K562 (cell line): Measurements from ENCODE around the gene ADAMTS20. TPM values are rescaled to one million over a fixed set of nuclear protein-coding genes. Genes with fewer than 3 reads are reported as not detected.

Experiments used
- ATAC-seq: fragments of 200-7000 bp; cut with Tn5 transposase; 3 replicates; pipeline ENCODE4 v1.9.1; 2020; ENCODE audit warnings: moderate library complexity
- BruUV-seq: library from RNA; stranded (reverse); fragments of 400-500 nt; replicated peaks from 2 replicates; lab custom pipeline; 2021; lab: Mats Ljungman, UMichigan
- CTCF ChIA-PET: fragments of 300-600 bp; formaldehyde crosslinking; extraction: SDS; loops from one replicate; lab custom pipeline; 2021; ENCODE audit warnings: low intra/inter-chr PET ratio; lab: Yijun Ruan, JAX
- POLR2A ChIA-PET: fragments of 300-600, 350-650 bp; sonication (Branson Sonifier 250); formaldehyde crosslinking; extraction: SDS; loops from one replicate; lab custom pipeline; 2021; ENCODE audit warnings: antibody characterized with exemption, inconsistent platforms; lab: Yijun Ruan, JAX
- DNase-seq, 4 experiments: peaks; one replicate each; pipeline versions ENCODE4 v3.0.0 to v3.0.0-alpha.2; 2011 to 2018; ENCODE audit warnings: low spot score in 3 of 4, mixed read lengths in 3 of 4; ENCODE audit errors: extremely low read depth in 1 of 4
- FAIRE-seq: peaks from 2 replicates; lab custom pipeline; 2011; peaks lifted over from hg19 to GRCh38; lab: Jason Lieb, UNC
- H2AFZ ChIP-seq: 2 replicates; pipeline ENCODE4 v1.6.0; 2011; ENCODE audit warnings: low read depth, low read length, control low read depth, inconsistent platforms
- H3K27ac ChIP-seq: fragments of 200-600 bp; 3 replicates; pipeline ENCODE4 v1.8.0; 2011; ENCODE audit warnings: low read depth, mild to moderate bottlenecking, control low read depth, inconsistent platforms, low read length, moderate library complexity, mixed read lengths; ENCODE audit errors: extremely low read depth
- H3K27me3 ChIP-seq, 2 experiments: fragments of 300-600 bp in 1 of 2; 2 replicates in 1 of 2; 3 replicates in 1 of 2; pipeline versions ENCODE4 v1.6.0 to v1.8.0; 2011; ENCODE audit warnings: inconsistent platforms in 2 of 2, low read length in 2 of 2, mild to moderate bottlenecking in 1 of 2, mixed read lengths in 1 of 2, moderate library complexity in 1 of 2; ENCODE audit not compliant: control insufficient read depth in 2 of 2, insufficient read depth in 2 of 2
- H3K36me3 ChIP-seq: fragments of 300-600 bp; 3 replicates; pipeline ENCODE4 v1.8.0; 2011; ENCODE audit warnings: mild to moderate bottlenecking, low read length, inconsistent platforms; ENCODE audit not compliant: control insufficient read depth, insufficient read depth
- H3K4me1 ChIP-seq, 2 experiments: fragments of 200-600 bp in 1 of 2; replicated peaks in 1 of 2; 2 replicates in 1 of 2; 3 replicates in 1 of 2; pipeline versions ENCODE4 v1.5.1 to v1.8.0; 2011; ENCODE audit warnings: inconsistent platforms in 2 of 2, low read length in 2 of 2, mild to moderate bottlenecking in 1 of 2, mixed read lengths in 1 of 2, moderate library complexity in 1 of 2; ENCODE audit not compliant: control insufficient read depth in 2 of 2, insufficient read depth in 2 of 2
- H3K4me2 ChIP-seq: 2 replicates; pipeline ENCODE4 v1.6.1; 2011; ENCODE audit warnings: low read length, control low read depth, inconsistent platforms, mixed read lengths; ENCODE audit not compliant: insufficient read depth
- H3K4me3 ChIP-seq: fragments of 200-600 bp; sonication (generic), shearing (Covaris generic); 2 replicates; pipeline ENCODE4 v1.5.1; 2016; ENCODE audit warnings: control low read depth, inconsistent platforms
- H3K79me2 ChIP-seq: fragments of 200-600 bp; 3 replicates; pipeline ENCODE4 v1.8.0; 2011; ENCODE audit warnings: low read length, inconsistent platforms; ENCODE audit not compliant: control insufficient read depth, insufficient read depth
- H3K9ac ChIP-seq, 2 experiments: 2 replicates each; pipeline versions ENCODE4 v1.6.0 to v1.6.1; 2011; ENCODE audit warnings: low read depth in 2 of 2, low read length in 2 of 2, control low read depth in 1 of 2, inconsistent platforms in 1 of 2, mild to moderate bottlenecking in 1 of 2, mixed read lengths in 1 of 2; ENCODE audit not compliant: insufficient read depth in 1 of 2
- H3K9me1 ChIP-seq: one replicate; pipeline ENCODE4 v1.6.0; 2011; ENCODE audit warnings: inconsistent platforms, mild to moderate bottlenecking, low read length, moderate library complexity; ENCODE audit not compliant: control insufficient read depth, insufficient read depth
- H3K9me3 ChIP-seq: replicated peaks from 2 replicates; pipeline ENCODE4 v1.5.1; 2011; ENCODE audit warnings: low read depth, low read length, inconsistent platforms; ENCODE audit not compliant: control insufficient read depth, insufficient read depth
- H4K20me1 ChIP-seq: replicated peaks from 2 replicates; pipeline ENCODE4 v1.6.1; 2011; ENCODE audit warnings: low read length, inconsistent platforms, mixed read lengths; ENCODE audit not compliant: control insufficient read depth, insufficient read depth
- BCL6 ChIP-seq: fragments of 250-450 bp; sonication (Bioruptor Pico); IDR thresholded peaks from 2 replicates; pipeline ENCODE4 v1.4.0; 2020
- EP300 ChIP-seq: IDR thresholded peaks from 2 replicates; pipeline ENCODE4 v1.6.1; 2012; ENCODE audit warnings: low read length, improper control_type of control experiment
- EWSR1 ChIP-seq: fragments of 450-650 bp; IDR thresholded peaks from 2 replicates; pipeline ENCODE4 v1.6.1; 2018; ENCODE audit warnings: borderline replicate concordance, mild to moderate bottlenecking, low read depth, moderate library complexity; ENCODE audit not compliant: partially characterized antibody
- FOSL1 ChIP-seq: fragments of 200-800 bp; sonication (Bioruptor generic); conservative IDR thresholded peaks from 2 replicates; pipeline ENCODE4 v1.6.1; 2016; ENCODE audit warnings: missing genetic modification characterization, missing compliant biosample characterization
- HDAC1 ChIP-seq, 2 experiments: fragments of 450-650 bp; IDR thresholded peaks; 2 replicates each; pipeline ENCODE4 v1.6.1; 2016 to 2017; ENCODE audit warnings: inconsistent platforms in 1 of 2, mild to moderate bottlenecking in 1 of 2, moderate library complexity in 1 of 2
- HDAC8 ChIP-seq: fragments of 450-650 bp; IDR thresholded peaks from 2 replicates; pipeline ENCODE4 v1.6.1; 2016; ENCODE audit warnings: mild to moderate bottlenecking, missing genetic modification characterization, moderate library complexity, missing compliant biosample characterization
- ILF3 ChIP-seq: fragments of 450-650 bp; IDR thresholded peaks from 2 replicates; pipeline ENCODE4 v1.6.1; 2018; ENCODE audit warnings: antibody characterized with exemption, mild to moderate bottlenecking, moderate library complexity, borderline replicate concordance
- KDM1A ChIP-seq, 2 experiments: fragments of 450-650 bp; IDR thresholded peaks; 2 replicates each; pipeline ENCODE4 v1.6.1; 2016; ENCODE audit warnings: mild to moderate bottlenecking in 2 of 2
- MECOM ChIP-seq: fragments of 250-450 bp; sonication (Bioruptor Pico); IDR thresholded peaks from 2 replicates; pipeline ENCODE4 v1.8.0; 2022; ENCODE audit warnings: inconsistent platforms
- MTA1 ChIP-seq: fragments of 450-650 bp; IDR thresholded peaks from 2 replicates; pipeline ENCODE4 v1.6.1; 2017; ENCODE audit warnings: borderline replicate concordance
- MYBL2 ChIP-seq, 2 experiments: fragments of 450-650 bp in 1 of 2; sonication (generic) in 1 of 2; formaldehyde crosslinking in 1 of 2; IDR thresholded peaks; 2 replicates each; pipeline versions ENCODE4 v1.6.1 to v1.8.1; 2017 to 2022; ENCODE audit warnings: borderline replicate concordance in 1 of 2, inconsistent platforms in 1 of 2, low read depth in 1 of 2, mild to moderate bottlenecking in 1 of 2, missing genetic modification reagents in 1 of 2, moderate library complexity in 1 of 2
- PTRF ChIP-seq: fragments of 450-650 bp; IDR thresholded peaks from 2 replicates; pipeline ENCODE4 v1.6.1; 2016; ENCODE audit warnings: mild to moderate bottlenecking, missing genetic modification characterization, missing compliant biosample characterization
- TOE1 ChIP-seq, 2 experiments: fragments of 450-650 bp in 1 of 2; sonication (generic) in 1 of 2; formaldehyde crosslinking in 1 of 2; IDR thresholded peaks; 2 replicates each; pipeline versions ENCODE4 v1.7.1 to v1.8.0; 2016 to 2022; ENCODE audit warnings: borderline replicate concordance in 2 of 2, mild to moderate bottlenecking in 2 of 2, antibody characterized with exemption in 1 of 2, inconsistent platforms in 1 of 2, low read depth in 1 of 2, missing genetic modification reagents in 1 of 2, moderate library complexity in 1 of 2
- WHSC1 ChIP-seq: IDR thresholded peaks from one replicate; pipeline ENCODE4 v1.6.1; 2012; ENCODE audit warnings: low read length, control low read depth, inconsistent platforms
- ZNF551 ChIP-seq: fragments of 250-450 bp; sonication (Bioruptor Pico); IDR thresholded peaks from 2 replicates; pipeline ENCODE4 v1.5.0; 2021; ENCODE audit warnings: mild to moderate bottlenecking, moderate library complexity
- ZNF75A ChIP-seq: fragments of 450-650 bp; formaldehyde crosslinking; IDR thresholded peaks from 2 replicates; pipeline ENCODE4 v1.4.0; 2020; ENCODE audit warnings: mild to moderate bottlenecking
- WGBS: fragments of 100-300 bp; shearing (Covaris generic); methylation state at CpG from one replicate; pipeline ENCODE4 v1.1.6; 2016; ENCODE audit warnings: low coverage, mixed read lengths; ENCODE audit not compliant: insufficient coverage; ENCODE audit errors: missing lambda C conversion rate; 5-methylcytosine and 5-hydroxymethylcytosine counted together
- in situ Hi-C: fragments of 300-500 bp; cut with MboI; formaldehyde crosslinking; loops from 4 replicates; pipeline ENCODE4 v1.15.0; 2018; ENCODE audit warnings: inconsistent platforms, mixed read lengths
- intact Hi-C: fragments of 100-400 bp; cut with micrococcal nuclease; formaldehyde crosslinking; loops from 2 replicates; pipeline ENCODE4 v1.14.2; 2022
- polyA plus RNA-seq, 8 experiments: library from polyadenylated mRNA; depleted of rRNA in 4 of 8; stranded (reverse) in 5 of 8; unstranded in 3 of 8; fragments of >200 nt; fragmentation: Nextera tagmentation in 2 of 8; fragmentation: Illumina TruSeq in 1 of 8; extraction: Ambion mirVana in 2 of 8; extraction: Trizol in 1 of 8; gene quantifications; 2 replicates each; pipeline versions ENCODE4 v1.2.1 to v1.2.3, GENCODE V29; 2011 to 2014; ENCODE audit warnings: inconsistent platforms in 1 of 8, missing spikeins in 1 of 8
- total RNA-seq, 7 experiments: library from RNA; depleted of rRNA in 6 of 7; stranded (reverse); fragments of >200 nt in 6 of 7; fragmentation: Illumina TruSeq in 2 of 7; extraction: Trizol in 2 of 7; gene quantifications; 2 replicates each; pipeline versions ENCODE4 v1.2.1 to v1.2.3, GENCODE V29; 2011 to 2021; ENCODE audit warnings: low replicate concordance in 1 of 7
- TF ChIP-seq, protein P1 (sequence below): fragments of 450-650 bp; formaldehyde crosslinking; IDR thresholded peaks from 2 replicates; pipeline ENCODE4 v1.4.0; 2020; ENCODE audit warnings: mild to moderate bottlenecking, mixed read lengths
- TF ChIP-seq, protein P2 (sequence below): sonication (generic); formaldehyde crosslinking; IDR thresholded peaks from 2 replicates; pipeline ENCODE4 v1.8.0; 2022; ENCODE audit warnings: mild to moderate bottlenecking, missing genetic modification reagents
- TF ChIP-seq, protein P3 (sequence below): fragments of 450-650 bp; formaldehyde crosslinking; IDR thresholded peaks from 2 replicates; pipeline ENCODE4 v1.4.0; 2022; ENCODE audit warnings: mild to moderate bottlenecking, moderate library complexity

Gene ADAMTS20
- total and polyA plus RNA-seq, 9 of the 15 experiments (the other 6 are each of a cell fraction or from before 2014, with no cell fraction given), result 0.01 to 0.84 (median 0.07) TPM; not detected in 2

DNA sequence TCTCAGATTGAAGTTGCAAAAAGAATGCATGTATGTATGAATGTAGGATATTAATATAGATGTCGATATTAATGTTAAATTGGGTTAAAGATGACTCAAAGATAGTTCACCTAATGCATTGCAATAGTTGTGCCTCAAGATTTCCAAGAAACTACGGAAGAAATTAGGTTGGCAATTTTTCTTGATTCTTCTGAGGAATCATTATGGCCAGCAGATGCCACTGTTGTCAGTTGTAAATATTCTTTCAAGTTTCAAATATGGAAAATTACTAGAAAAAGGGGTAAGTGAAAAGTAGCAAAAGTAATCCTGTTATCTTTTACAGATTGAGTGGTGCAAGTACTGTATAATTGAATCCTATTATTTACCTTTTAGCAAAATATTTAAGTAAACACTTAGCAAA, 202.1 kb downstream of the ADAMTS20 start (continued):
- TF ChIP-seq ZNF551 (CRISPR knock-in tag) (no peak), HDAC1 (IDR thresholded peaks at IDR 0.05) (no peak), PTRF (no peak), MTA1 (no peak), EP300 (no peak), ILF3 (no peak)
- TF ChIP-seq, protein P1, sequence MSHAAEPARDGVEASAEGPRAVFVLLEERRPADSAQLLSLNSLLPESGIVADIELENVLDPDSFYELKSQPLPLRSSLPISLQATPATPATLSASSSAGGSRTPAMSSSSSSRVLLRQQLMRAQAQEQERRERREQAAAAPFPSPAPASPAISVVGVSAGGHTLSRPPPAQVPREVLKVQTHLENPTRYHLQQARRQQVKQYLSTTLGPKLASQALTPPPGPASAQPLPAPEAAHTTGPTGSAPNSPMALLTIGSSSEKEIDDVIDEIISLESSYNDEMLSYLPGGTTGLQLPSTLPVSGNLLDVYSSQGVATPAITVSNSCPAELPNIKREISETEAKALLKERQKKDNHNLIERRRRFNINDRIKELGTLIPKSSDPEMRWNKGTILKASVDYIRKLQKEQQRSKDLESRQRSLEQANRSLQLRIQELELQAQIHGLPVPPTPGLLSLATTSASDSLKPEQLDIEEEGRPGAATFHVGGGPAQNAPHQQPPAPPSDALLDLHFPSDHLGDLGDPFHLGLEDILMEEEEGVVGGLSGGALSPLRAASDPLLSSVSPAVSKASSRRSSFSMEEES, result no peak

DNA sequence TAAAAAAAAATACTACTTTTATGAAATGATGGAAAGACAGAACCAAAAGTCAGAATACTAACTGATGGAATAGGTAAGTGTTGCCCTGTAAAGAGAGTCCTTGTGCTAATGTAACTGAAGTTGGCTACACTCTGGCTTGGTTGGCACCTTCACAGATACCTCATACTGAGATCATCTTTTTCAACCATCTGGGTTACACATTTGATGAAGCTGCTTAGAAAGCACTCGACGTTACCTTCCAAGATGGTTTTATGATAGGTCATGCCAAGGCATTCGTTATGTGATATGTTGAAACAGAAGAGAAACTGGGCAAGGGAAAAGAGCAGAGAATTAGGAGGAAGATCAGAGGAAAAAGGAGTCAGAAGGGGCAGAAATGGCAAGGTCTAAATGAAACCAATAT, 203.8 kb downstream of the ADAMTS20 start:
- Histone ChIP-seq H3K9ac (no peak overlapping the region), H3K27ac (no peak overlapping the region), H3K4me2 (no peak overlapping the region), H3K36me3 (no peaks in the 10 kb centered on the region), H3K9me1 (no peaks in the 10 kb centered on the region), H2AFZ (no peak overlapping the region), H3K4me3 (no peak overlapping the region), H3K4me1 (no peaks in the 10 kb centered on the region), H3K27me3 (no peaks in the 10 kb centered on the region), H4K20me1 (no peaks in the 10 kb centered on the region), H3K9me3 (no peaks in the 10 kb centered on the region), H3K79me2 (no peaks in the 10 kb centered on the region)
- CTCF ChIA-PET, result no interaction called here
- WGBS, result 0% methylated on average over 3 of the region's 3 CpGs
- intact Hi-C loops (no loop called here), in situ Hi-C loops (no loop called here)
- POLR2A ChIA-PET, result no interaction called here
- no peak for FAIRE-seq
- BruUV-seq, result no TSS peak
- DNase-seq, result no peak
- ATAC-seq, result no peak
- TF ChIP-seq KDM1A (IDR thresholded peaks at IDR 0.05) (no peak), EWSR1 (no peak), MYBL2 (IDR thresholded peaks at IDR 0.05; ENCODE audit: low read depth) (no peak), MYBL2 (CRISPR knock-in tag; IDR thresholded peaks at IDR 0.05; ENCODE audit: borderline replicate concordance) (no peak), TOE1 (IDR thresholded peaks at IDR 0.05; ENCODE audit: borderline replicate concordance) (no peak), TOE1 (CRISPR knock-in tag; IDR thresholded peaks at IDR 0.05; ENCODE audit: borderline replicate concordance, low read depth) (no peak), MECOM (no peak), HDAC8 (tag) (no peak), FOSL1 (tag) (no peak), BCL6 (CRISPR knock-in tag) (no peak), ZNF75A (no peak), WHSC1 (no peak)
- TF ChIP-seq, protein P2, sequence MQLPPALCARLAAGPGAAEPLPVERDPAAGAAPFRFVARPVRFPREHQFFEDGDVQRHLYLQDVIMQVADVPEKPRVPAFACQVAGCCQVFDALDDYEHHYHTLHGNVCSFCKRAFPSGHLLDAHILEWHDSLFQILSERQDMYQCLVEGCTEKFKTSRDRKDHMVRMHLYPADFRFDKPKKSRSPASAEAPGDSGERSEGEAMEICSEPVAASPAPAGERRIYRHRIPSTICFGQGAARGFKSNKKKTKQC, result no peak
- TF ChIP-seq, protein P3, sequence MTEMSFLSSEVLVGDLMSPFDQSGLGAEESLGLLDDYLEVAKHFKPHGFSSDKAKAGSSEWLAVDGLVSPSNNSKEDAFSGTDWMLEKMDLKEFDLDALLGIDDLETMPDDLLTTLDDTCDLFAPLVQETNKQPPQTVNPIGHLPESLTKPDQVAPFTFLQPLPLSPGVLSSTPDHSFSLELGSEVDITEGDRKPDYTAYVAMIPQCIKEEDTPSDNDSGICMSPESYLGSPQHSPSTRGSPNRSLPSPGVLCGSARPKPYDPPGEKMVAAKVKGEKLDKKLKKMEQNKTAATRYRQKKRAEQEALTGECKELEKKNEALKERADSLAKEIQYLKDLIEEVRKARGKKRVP (CRISPR knock-in tag), result no peak
